NCI-H2171 treated with DMSO at 0.1 percent for 48 hours (cell line): Measurements from ENCODE around the gene U2SURP.

ENCODE experiments used
- DNase-seq: peaks from one replicate; lab custom pipeline; 2025; lab: John Stamatoyannopoulos, UW

The U2SURP gene

GRCh38 chr3:143101792-143102381 lies 100.5 kb downstream of the U2SURP start:
- no peak for DNase-seq

GRCh38 chr3:143103652-143104051 lies 102.3 kb downstream of the U2SURP start:
- no peak for DNase-seq

- DNase-seq: no peak
These were observed 103.8 kb downstream of the U2SURP start for GRCh38 chr3:143105170-143105569.

GRCh38 chr3:143109861-143110260 lies 108.5 kb downstream of the U2SURP start:
- DNase-seq: no peak
